ENCODE data around the gene MAPKAP1. TPM values are rescaled to one million over a fixed set of nuclear protein-coding genes. Genes with fewer than 3 reads are reported as not detected.

The MAPKAP1 gene
- polyA plus RNA-seq, 1 donor from 2014 or later: 57.5 TPM

DNA sequence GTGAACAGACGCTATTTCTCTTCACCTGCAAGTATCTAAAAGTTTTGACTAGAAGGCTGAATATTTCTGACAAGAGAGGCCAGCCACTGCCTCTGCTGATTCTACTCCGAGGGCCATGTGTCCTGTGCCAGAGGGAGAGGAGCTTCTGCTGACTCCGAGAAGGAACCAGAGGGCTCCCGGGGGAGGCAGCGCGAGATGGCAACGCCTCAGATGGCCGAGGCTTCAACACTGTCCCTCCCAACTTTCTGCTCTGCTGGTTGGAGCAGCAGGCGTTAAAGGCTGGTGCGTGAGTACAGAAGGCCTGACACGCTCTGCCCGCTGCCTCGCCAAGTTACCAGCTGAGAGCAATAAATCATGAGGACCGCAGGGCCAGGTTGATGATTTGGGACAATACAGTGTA lies 266.6 kb downstream of the MAPKAP1 start:
- Histone ChIP-seq H3K9me3 (ENCODE audit: low read length) (no peaks in the 10 kb centered on the region), H3K79me2 (replicated peaks; ENCODE audit: insufficient read depth, low read length) (no peaks in the 10 kb centered on the region), H3K27ac (ENCODE audit: low read length) (no peak overlapping the region), H3K9me2 (ENCODE audit: insufficient read depth, low read length) (no peaks in the 10 kb centered on the region), H2AFZ (ENCODE audit: low read depth, low read length) (no peak overlapping the region), H3K36me3 (ENCODE audit: insufficient read depth, low read length) (no peaks in the 10 kb centered on the region), H3K4me3 (ENCODE audit: low read length) (no peak overlapping the region), H4K20me1 (ENCODE audit: insufficient read depth) (no peaks in the 10 kb centered on the region), H3K9ac (ENCODE audit: low read length) (no peak overlapping the region), H3F3A (ENCODE audit: insufficient read depth, low read length, poor library complexity, severe bottlenecking) (no peaks in the 10 kb centered on the region), H3K27me3 (ENCODE audit: insufficient read depth, low read depth, low read length) (no peaks in the 10 kb centered on the region), H3K4me2 (ENCODE audit: low read length) (no peak overlapping the region)
- TF ChIP-seq EP300 (conservative IDR thresholded peaks at IDR 0.05; ENCODE audit: poor library complexity, severe bottlenecking) (no peak), POLR2AphosphoS5 (IDR thresholded peaks at IDR 0.05) (no peak), EZH2 (IDR thresholded peaks at IDR 0.05; ENCODE audit: borderline replicate concordance, insufficient read depth, low read length, poor library complexity, severe bottlenecking) (no peak), SMC3 (conservative IDR thresholded peaks at IDR 0.05; ENCODE audit: poor library complexity) (no peak), RAD21 (conservative IDR thresholded peaks at IDR 0.05) (no peak), MXI1 (conservative IDR thresholded peaks at IDR 0.05; ENCODE audit: poor library complexity, severe bottlenecking) (no peak), TAF1 (IDR thresholded peaks at IDR 0.05; ENCODE audit: low read depth) (no peak)
- TF ChIP-seq, protein P1, sequence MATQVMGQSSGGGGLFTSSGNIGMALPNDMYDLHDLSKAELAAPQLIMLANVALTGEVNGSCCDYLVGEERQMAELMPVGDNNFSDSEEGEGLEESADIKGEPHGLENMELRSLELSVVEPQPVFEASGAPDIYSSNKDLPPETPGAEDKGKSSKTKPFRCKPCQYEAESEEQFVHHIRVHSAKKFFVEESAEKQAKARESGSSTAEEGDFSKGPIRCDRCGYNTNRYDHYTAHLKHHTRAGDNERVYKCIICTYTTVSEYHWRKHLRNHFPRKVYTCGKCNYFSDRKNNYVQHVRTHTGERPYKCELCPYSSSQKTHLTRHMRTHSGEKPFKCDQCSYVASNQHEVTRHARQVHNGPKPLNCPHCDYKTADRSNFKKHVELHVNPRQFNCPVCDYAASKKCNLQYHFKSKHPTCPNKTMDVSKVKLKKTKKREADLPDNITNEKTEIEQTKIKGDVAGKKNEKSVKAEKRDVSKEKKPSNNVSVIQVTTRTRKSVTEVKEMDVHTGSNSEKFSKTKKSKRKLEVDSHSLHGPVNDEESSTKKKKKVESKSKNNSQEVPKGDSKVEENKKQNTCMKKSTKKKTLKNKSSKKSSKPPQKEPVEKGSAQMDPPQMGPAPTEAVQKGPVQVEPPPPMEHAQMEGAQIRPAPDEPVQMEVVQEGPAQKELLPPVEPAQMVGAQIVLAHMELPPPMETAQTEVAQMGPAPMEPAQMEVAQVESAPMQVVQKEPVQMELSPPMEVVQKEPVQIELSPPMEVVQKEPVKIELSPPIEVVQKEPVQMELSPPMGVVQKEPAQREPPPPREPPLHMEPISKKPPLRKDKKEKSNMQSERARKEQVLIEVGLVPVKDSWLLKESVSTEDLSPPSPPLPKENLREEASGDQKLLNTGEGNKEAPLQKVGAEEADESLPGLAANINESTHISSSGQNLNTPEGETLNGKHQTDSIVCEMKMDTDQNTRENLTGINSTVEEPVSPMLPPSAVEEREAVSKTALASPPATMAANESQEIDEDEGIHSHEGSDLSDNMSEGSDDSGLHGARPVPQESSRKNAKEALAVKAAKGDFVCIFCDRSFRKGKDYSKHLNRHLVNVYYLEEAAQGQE (IDR thresholded peaks at IDR 0.05; ENCODE audit: borderline replicate concordance): no peak
- TF ChIP-seq, protein P2, sequence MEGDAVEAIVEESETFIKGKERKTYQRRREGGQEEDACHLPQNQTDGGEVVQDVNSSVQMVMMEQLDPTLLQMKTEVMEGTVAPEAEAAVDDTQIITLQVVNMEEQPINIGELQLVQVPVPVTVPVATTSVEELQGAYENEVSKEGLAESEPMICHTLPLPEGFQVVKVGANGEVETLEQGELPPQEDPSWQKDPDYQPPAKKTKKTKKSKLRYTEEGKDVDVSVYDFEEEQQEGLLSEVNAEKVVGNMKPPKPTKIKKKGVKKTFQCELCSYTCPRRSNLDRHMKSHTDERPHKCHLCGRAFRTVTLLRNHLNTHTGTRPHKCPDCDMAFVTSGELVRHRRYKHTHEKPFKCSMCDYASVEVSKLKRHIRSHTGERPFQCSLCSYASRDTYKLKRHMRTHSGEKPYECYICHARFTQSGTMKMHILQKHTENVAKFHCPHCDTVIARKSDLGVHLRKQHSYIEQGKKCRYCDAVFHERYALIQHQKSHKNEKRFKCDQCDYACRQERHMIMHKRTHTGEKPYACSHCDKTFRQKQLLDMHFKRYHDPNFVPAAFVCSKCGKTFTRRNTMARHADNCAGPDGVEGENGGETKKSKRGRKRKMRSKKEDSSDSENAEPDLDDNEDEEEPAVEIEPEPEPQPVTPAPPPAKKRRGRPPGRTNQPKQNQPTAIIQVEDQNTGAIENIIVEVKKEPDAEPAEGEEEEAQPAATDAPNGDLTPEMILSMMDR (IDR thresholded peaks at IDR 0.05; ENCODE audit: poor library complexity, severe bottlenecking): no peak

DNA sequence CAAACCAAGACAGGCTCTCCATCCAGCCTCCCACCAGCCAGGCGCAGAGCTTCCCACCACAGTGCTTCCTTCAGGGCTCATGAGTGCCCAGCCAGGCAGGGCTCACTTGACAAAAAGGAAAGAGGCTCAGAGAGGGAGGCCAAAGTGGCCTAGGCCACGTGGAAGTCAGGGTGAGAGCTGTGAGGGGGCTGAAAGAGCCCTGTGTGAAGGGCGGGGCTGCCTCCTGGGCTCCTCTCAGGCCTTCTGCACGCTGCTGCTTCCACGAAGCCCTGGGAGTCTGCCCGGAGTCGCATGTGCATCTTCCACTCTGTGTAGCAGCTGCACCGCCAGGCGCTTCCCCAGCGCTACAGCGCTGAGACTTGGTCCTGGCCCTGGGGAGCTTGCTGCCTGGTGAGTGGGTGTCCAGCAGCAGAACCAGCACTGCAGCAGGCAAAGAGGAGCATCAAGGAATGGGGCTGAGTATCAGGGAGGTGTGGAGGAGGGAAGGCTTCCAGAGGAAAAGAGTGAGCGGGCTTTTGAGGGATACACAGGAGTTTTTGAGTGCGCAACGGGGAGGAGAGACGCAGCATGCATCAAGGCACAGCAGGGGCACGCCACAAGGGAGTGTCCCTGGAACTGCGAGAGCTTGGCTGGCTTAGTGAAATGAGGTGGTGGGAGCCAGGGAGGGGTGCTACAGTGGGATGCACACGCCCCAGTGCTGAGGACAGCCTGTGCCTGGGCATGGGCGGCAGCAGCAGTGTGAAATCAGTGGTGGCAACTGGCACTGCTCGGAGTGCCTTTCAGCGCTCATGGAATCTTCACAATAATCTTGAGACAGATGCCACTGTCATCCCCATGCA lies 267.4 kb downstream of the MAPKAP1 start:
- no peak overlapping the region for H3K27ac ChIP-seq (ENCODE audit: low read length)
- no peak overlapping the region for H3K4me2 ChIP-seq (ENCODE audit: low read length)
- no peaks in the 10 kb centered on the region for H3K9me3 ChIP-seq (ENCODE audit: low read length)
- no peaks in the 10 kb centered on the region for H3K36me3 ChIP-seq (ENCODE audit: insufficient read depth, low read length)
- H2AFZ ChIP-seq (ENCODE audit: low read depth, low read length): no peak overlapping the region
- H4K20me1 ChIP-seq (ENCODE audit: insufficient read depth): no peaks in the 10 kb centered on the region
- no peaks in the 10 kb centered on the region for H3K9me2 ChIP-seq (ENCODE audit: insufficient read depth, low read length)
- no peak for TF ChIP-seq EP300 (conservative IDR thresholded peaks at IDR 0.05; ENCODE audit: poor library complexity, severe bottlenecking)
- no peak for TF ChIP-seq RAD21 (conservative IDR thresholded peaks at IDR 0.05)
- TF ChIP-seq, protein P1 (IDR thresholded peaks at IDR 0.05; ENCODE audit: borderline replicate concordance): no peak
- TF ChIP-seq EZH2 (IDR thresholded peaks at IDR 0.05; ENCODE audit: borderline replicate concordance, insufficient read depth, low read length, poor library complexity, severe bottlenecking): no peak
- TF ChIP-seq MXI1 (conservative IDR thresholded peaks at IDR 0.05; ENCODE audit: poor library complexity, severe bottlenecking): no peak
- TF ChIP-seq SMC3 (conservative IDR thresholded peaks at IDR 0.05; ENCODE audit: poor library complexity): no peak
- TF ChIP-seq, protein P2 (IDR thresholded peaks at IDR 0.05; ENCODE audit: poor library complexity, severe bottlenecking): no peak
- no peak for TF ChIP-seq TAF1 (IDR thresholded peaks at IDR 0.05; ENCODE audit: low read depth)
- no peak for TF ChIP-seq POLR2AphosphoS5 (IDR thresholded peaks at IDR 0.05)
- H3K27me3 ChIP-seq (ENCODE audit: insufficient read depth, low read depth, low read length): no peaks in the 10 kb centered on the region
- H3K9ac ChIP-seq (ENCODE audit: low read length): no peak overlapping the region
- H3K79me2 ChIP-seq (replicated peaks; ENCODE audit: insufficient read depth, low read length): no peaks in the 10 kb centered on the region
- no peak overlapping the region for H3K4me3 ChIP-seq (ENCODE audit: low read length)
- no peaks in the 10 kb centered on the region for H3F3A ChIP-seq (ENCODE audit: insufficient read depth, low read length, poor library complexity, severe bottlenecking)
